ENCODE results near the gene VARS2.

VARS2 gene

GRCh38 chr6:30889921-30890645, 24.0 kb upstream of the VARS2 start:
- Histone ChIP-seq H4K20me1 (ENCODE audit: insufficient read depth, low read length) (no peaks in the 10 kb centered on the region), H3K4me3 (ENCODE audit: low read length) (no peak overlapping the region), H3K4me1 (ENCODE audit: low read length) (peaks cover 4% of the 10 kb centered on the region), H3K4me2 (ENCODE audit: low read length) (no peak overlapping the region), H3K79me2 (ENCODE audit: low read length) (no peaks in the 10 kb centered on the region), H3K9me3 (ENCODE audit: insufficient read depth, low read length) (no peaks in the 10 kb centered on the region), H3K9ac (ENCODE audit: low read length) (no peak overlapping the region), H3K27me3 (ENCODE audit: low read depth, low read length) (no peaks in the 10 kb centered on the region; the same call in 1 of the 2 replicates), H3K36me3 (replicated peaks; ENCODE audit: low read depth, low read length) (no peaks in the 10 kb centered on the region), H3K27ac (ENCODE audit: low read length) (no peak overlapping the region), H2AFZ (ENCODE audit: low read depth, low read length) (no peak overlapping the region)
- TF ChIP-seq EZH2phosphoT487 (IDR thresholded peaks at IDR 0.05; ENCODE audit: low read depth) (no peak), CTCF (IDR thresholded peaks at IDR 0.05; ENCODE audit: low read depth, low read length) (no peak)

- H2AFZ ChIP-seq (ENCODE audit: low read depth, low read length) = no peak overlapping the region
- no peak overlapping the region for H3K4me3 ChIP-seq (ENCODE audit: low read length)
- no peaks in the 10 kb centered on the region for H3K4me1 ChIP-seq (ENCODE audit: low read length)
- H3K9me3 ChIP-seq (ENCODE audit: insufficient read depth, low read length) = no peaks in the 10 kb centered on the region
- H3K9ac ChIP-seq (ENCODE audit: low read length) = no peak overlapping the region
- no peak overlapping the region for H3K27ac ChIP-seq (ENCODE audit: low read length)
- H4K20me1 ChIP-seq (ENCODE audit: insufficient read depth, low read length) = no peaks in the 10 kb centered on the region
- no peak overlapping the region for H3K4me2 ChIP-seq (ENCODE audit: low read length)
- H3K79me2 ChIP-seq (ENCODE audit: low read length) = no peaks in the 10 kb centered on the region
- no peaks in the 10 kb centered on the region for H3K36me3 ChIP-seq (replicated peaks; ENCODE audit: low read depth, low read length)
- no peaks in the 10 kb centered on the region for H3K27me3 ChIP-seq (ENCODE audit: low read depth, low read length)
- TF ChIP-seq CTCF (IDR thresholded peaks at IDR 0.05; ENCODE audit: low read depth, low read length) (no peak), EZH2phosphoT487 (IDR thresholded peaks at IDR 0.05; ENCODE audit: low read depth) (no peak)
Observed at GRCh38 chr6:30890646-30891449, 23.2 kb upstream of the VARS2 start.

- TF ChIP-seq EZH2phosphoT487 (IDR thresholded peaks at IDR 0.05; ENCODE audit: low read depth) (no peak), CTCF (IDR thresholded peaks at IDR 0.05; ENCODE audit: low read depth, low read length) (no peak)
- Histone ChIP-seq H2AFZ (ENCODE audit: low read depth, low read length) (no peak overlapping the region), H3K36me3 (replicated peaks; ENCODE audit: low read depth, low read length) (no peaks in the 10 kb centered on the region), H4K20me1 (ENCODE audit: insufficient read depth, low read length) (no peaks in the 10 kb centered on the region), H3K4me2 (ENCODE audit: low read length) (no peak overlapping the region), H3K9me3 (ENCODE audit: insufficient read depth, low read length) (no peaks in the 10 kb centered on the region), H3K9ac (ENCODE audit: low read length) (no peak overlapping the region), H3K79me2 (ENCODE audit: low read length) (no peaks in the 10 kb centered on the region), H3K27ac (ENCODE audit: low read length) (no peak overlapping the region), H3K4me3 (ENCODE audit: low read length) (no peak overlapping the region), H3K27me3 (ENCODE audit: low read depth, low read length) (no peaks in the 10 kb centered on the region), H3K4me1 (ENCODE audit: low read length) (no peaks in the 10 kb centered on the region)
Observed at GRCh38 chr6:30891450-30891723, 22.7 kb upstream of the VARS2 start.

GRCh38 chr6:30891816-30892538, 22.1 kb upstream of the VARS2 start:
- TF ChIP-seq EZH2phosphoT487 (IDR thresholded peaks at IDR 0.05; ENCODE audit: low read depth) = no peak
- TF ChIP-seq CTCF (IDR thresholded peaks at IDR 0.05; ENCODE audit: low read depth, low read length) = no peak
- H3K36me3 ChIP-seq (replicated peaks; ENCODE audit: low read depth, low read length) = no peaks in the 10 kb centered on the region
- no peak overlapping the region for H3K9ac ChIP-seq (ENCODE audit: low read length)
- no peaks in the 10 kb centered on the region for H3K27me3 ChIP-seq (ENCODE audit: low read depth, low read length)
- H3K4me1 ChIP-seq (ENCODE audit: low read length) = no peaks in the 10 kb centered on the region
- no peak overlapping the region for H3K4me2 ChIP-seq (ENCODE audit: low read length)
- H3K79me2 ChIP-seq (ENCODE audit: low read length) = no peaks in the 10 kb centered on the region
- no peak overlapping the region for H2AFZ ChIP-seq (ENCODE audit: low read depth, low read length)
- H3K27ac ChIP-seq (ENCODE audit: low read length) = no peak overlapping the region
- no peaks in the 10 kb centered on the region for H4K20me1 ChIP-seq (ENCODE audit: insufficient read depth, low read length)
- no peaks in the 10 kb centered on the region for H3K9me3 ChIP-seq (ENCODE audit: insufficient read depth, low read length)
- H3K4me3 ChIP-seq (ENCODE audit: low read length) = no peak overlapping the region
